Activated effector memory CD4-positive, alpha-beta T cell treated with Interleukin-2 at 50 U/mL for 16 hours (primary cell): ENCODE measurements around the gene PDE10A.
"Not testable (repeated sequence)": the region's sequence is repeated elsewhere in the genome, so short reads cannot be mapped to it uniquely, and the experiment has no call there.

Experiments
- DNase-seq: peaks from one replicate; pipeline ENCODE4 v3.0.0-alpha.2; 2020

Gene PDE10A

GRCh38 chr6:165580136-165580535 is 82.9 kb downstream of the PDE10A start:
- no peak for DNase-seq

DNA sequence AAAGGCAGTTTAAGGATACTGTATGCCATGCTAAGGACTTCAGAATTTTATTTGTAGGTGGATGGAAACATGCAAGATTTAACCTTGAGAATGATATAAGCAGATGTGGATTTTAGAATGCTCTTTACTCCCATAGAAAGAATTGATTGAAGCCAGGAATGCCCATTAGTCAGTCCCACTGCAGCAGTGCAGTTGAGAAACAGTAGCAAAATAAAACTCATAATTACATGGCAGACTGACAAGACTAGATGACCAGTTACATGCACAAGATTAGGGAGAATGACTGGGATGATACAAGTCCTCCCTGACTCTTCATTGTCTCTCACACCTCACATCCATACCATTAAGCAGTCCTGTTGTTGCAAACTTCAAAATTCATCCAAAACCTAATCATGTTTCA is 83.9 kb downstream of the PDE10A start:
- no peak for DNase-seq

DNA sequence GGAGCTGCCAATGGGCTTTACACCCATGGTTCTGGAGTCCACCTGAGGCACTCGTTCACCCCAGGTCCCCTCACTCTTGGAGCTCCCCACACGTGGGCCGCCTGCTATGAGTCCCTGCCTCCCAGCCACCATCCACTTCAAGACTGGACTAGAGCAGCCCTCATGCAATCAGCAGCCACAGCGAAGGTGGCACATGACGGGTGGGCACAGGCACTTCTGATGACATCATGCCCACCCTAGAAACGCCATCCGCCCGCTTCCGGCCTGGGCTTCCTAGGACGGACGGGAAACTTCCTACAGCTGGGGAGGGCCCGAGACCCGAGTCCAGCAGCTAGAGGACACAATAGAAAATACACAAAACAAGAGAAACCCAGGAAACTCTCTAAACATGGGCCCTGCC is 85.5 kb downstream of the PDE10A start:
- no peak for DNase-seq

- no peak for DNase-seq
Measured at GRCh38 chr6:165575158-165575549, 87.9 kb downstream of the PDE10A start.

- DNase-seq: no peak
Measured at GRCh38 chr6:165574220-165575157, 88.6 kb downstream of the PDE10A start.

- no peak for DNase-seq
Measured at GRCh38 chr6:165573671-165574070, 89.4 kb downstream of the PDE10A start.

GRCh38 chr6:165571721-165572132 is 91.3 kb downstream of the PDE10A start:
- DNase-seq: no peak

DNA sequence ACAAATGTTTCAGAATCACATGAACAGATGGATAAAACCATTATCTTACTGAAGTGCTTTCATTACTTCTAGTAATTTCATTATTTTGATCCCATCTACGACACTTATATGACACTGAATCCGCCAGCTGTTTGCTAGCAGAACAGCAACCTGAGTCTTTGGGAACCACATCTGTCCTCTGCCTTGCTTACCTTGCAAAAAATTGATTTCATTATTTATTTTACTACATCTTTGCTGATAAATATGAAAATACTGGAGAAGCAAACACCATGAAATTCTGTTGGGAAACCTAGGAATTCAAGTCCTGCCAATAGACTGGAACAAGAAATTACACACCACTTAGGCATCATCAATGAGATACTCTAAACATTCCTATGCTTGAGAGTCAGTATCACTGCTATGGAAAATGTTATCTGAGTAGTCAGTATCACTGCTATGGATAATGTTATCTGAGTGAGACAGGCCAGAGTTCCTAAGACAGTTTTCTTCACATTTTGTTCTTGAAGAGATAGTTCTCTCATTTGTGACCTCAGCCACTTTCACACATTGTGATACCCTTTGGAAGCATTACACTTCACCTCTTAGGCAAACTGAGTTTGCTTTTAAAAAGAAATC is 91.9 kb downstream of the PDE10A start:
- DNase-seq: no peak

- no peak for DNase-seq
Measured at GRCh38 chr6:165568326-165568725, 94.7 kb downstream of the PDE10A start.

GRCh38 chr6:165566088-165566828 is 96.8 kb downstream of the PDE10A start:
- DNase-seq: no peak

DNA sequence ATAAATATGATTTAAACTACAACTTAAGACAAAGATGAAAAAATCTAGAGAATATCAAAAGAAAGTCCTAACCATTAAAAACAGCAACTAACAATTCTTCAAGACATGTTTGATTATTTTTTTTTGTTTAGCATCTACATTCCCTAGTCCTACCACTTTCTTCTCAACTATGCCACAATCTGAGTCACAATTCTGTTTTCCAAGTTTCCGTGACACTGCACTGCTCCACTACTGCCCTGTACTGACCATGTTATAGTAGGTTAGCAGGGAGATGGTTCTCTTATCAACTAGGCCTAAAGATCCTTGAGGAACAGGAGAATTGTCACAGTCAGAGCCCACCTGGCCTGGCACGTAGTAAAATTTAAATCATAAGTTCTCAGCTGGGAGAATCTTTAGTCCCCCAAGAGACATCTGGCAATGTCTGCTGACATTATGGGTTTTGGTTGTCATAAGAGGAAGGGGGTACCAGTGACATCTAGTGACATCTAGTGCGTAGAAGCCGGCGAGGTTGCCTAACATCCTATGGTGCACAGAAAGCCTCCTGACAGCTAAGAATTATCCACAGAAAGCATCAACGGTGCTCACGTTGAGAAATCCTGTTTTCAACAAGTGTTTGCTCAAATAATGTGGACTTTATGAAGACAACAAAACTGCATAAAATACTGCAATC is 100.5 kb downstream of the PDE10A start:
- no peak for DNase-seq

- no peak for DNase-seq
Measured at GRCh38 chr6:165559632-165560031, 103.4 kb downstream of the PDE10A start.

DNA sequence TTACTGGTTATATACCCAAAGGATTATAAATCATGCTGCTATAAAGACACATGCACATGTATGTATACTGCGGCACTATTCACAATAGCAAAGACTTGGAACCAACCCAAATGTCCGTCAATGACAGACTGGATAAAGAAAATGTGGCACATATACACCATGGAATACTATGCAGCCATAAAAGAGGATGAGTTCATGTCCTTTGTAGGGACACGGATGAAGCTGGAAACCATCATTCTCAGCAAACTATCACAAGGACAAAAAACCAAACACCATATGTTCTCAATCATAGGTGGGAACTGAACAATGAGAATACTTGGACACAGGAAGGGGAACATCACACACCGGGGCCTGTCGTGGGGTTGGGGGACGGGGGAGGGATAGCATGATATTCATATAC is 104.9 kb downstream of the PDE10A start:
- not testable (repeated sequence) for DNase-seq

- no peak for DNase-seq
Measured at GRCh38 chr6:165557674-165558073, 105.4 kb downstream of the PDE10A start.

DNA sequence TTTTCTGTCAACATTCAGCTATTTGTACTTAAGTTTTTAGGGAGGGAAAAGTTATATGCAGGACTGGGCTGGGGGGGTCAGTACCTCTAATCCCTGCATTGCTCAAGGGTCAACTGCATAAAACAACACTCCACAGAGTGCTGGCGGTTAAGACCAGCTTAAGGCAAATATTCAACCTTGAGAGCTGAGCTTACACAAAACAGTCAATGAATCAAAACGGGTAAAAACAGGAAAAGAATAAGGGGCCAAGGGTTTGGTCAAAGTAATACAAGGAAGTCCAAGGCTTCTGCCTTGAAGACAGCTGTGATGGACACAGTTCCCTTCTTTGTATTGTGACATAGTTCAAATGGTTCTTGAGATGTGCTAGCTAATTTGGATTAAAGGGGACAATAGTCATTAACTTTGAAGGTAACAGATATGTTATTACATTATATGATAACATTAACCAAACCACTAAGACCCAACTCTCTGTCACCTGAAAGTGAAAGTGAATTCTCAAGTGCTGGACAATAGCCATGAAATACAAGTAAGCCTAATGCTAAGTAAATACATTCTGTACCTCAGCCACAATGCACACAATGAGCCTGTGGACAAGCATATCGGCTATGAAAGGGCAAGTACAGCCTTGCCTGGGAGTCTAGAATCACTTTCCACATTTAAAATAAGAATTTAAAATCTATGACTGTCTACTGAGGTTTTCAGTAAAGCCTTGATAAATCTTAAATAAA is 106.8 kb downstream of the PDE10A start:
- DNase-seq: no peak

DNA sequence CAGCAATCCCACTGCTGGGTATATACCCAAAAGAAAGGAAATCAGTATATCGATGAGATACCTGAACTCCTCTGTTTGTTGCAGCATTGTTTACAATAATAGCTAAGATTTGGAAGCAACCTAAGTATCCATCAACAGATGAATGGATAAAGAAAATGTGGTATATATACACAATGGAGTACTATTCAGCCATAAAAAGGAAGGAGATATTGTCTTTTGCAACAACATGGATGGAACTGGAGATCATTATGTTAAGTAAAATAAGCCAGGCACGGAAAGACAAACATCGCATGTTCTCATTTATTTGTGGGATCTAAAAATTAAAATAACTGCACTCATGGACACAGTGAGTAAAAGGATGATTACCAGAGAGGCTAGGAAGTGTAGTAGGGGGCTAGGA is 108.4 kb downstream of the PDE10A start:
- not testable (repeated sequence) for DNase-seq

- no peak for DNase-seq
Measured at GRCh38 chr6:165552248-165552736, 110.7 kb downstream of the PDE10A start.

GRCh38 chr6:165551828-165552227 is 111.2 kb downstream of the PDE10A start:
- no peak for DNase-seq

DNA sequence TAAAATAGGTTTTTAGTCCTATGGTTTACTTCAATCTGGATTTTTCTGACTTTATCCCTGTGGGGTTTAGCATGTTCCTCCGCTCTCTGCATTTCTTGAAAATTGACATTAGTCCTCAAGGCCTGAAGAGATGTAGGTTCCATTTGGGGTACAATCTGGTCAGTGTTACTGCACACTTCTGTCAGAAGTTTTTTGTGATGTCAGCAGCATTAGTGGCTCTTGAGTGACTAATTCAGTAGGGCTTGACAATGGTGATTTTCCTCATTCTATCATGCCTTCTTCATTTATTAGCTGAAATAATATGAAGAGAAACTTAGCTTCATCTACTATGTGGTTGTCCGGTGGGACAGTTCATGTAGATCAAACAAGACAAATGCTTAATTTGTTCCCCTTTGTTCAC is 114.6 kb downstream of the PDE10A start:
- DNase-seq: no peak

DNA sequence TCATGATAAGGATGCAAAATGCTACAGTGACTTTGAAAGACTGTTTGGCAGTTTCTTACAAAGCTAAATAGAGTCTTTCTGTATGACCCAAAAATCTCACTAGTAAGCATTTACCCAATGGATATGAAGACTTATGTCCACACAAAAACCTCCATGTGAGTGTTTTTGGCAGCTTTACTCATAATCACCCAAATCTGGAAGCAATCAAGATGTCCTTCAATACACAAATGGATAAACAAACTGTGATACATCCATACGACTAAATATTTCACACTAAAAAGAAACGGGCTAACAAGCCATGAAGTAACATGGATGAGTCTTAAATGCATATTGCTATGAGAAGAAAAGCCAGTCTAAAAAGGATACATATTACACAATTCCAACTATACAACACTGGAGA is 117.2 kb downstream of the PDE10A start:
- no peak for DNase-seq

DNA sequence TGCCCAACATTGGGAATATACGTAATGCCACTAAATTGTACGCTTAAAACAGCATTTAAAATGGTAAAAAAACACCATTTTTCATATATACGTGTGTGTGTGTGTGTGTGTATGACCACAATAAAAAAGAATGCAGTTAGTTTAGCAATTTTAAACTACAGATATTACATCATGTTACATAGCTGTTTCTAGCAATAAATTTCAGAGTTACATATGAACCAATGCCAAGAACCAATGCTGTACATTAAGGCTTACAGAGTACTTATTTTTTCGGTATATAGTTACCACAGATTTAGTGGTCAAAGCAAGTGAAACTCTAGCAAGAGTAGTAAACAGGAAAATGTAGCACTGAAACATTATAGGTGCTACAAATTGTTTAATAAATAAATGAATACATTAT is 119.3 kb downstream of the PDE10A start:
- DNase-seq: no peak

DNA sequence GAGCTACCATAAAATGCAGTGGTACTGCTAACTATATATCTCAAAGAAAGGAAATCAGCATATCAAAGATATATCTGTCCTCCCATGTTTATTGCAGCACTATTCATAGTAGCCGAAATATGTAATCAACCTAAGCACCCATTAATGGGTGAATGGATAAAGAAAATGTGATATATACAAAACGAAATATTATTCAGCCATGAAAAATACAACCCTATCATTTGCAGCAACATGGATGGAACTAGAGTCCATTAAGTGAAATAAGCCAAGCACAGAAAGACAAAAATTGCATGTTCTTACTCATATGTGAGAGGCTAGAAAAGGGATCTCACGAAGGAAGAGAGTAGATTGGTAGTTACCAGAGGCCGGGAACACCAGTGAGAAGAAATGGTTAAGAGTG is 126.1 kb downstream of the PDE10A start:
- no peak for DNase-seq
